Measurements from ENCODE around the gene IRF2BP1.
"Not testable (repeated sequence)": the region's sequence is repeated elsewhere in the genome, so short reads cannot be mapped to it uniquely, and the experiment has no call there.

Gene IRF2BP1

GRCh38 chr19:45900738-45901431 is 14.9 kb upstream of the IRF2BP1 start:
- no peak for TF ChIP-seq CTCF (IDR thresholded peaks at IDR 0.05)
- TF ChIP-seq ZFX (IDR thresholded peaks at IDR 0.05; ENCODE audit: borderline replicate concordance), result no peak
- H3K27ac ChIP-seq, result peak overlapping the region; percentile 43

GRCh38 chr19:45899919-45900589 is 14.1 kb upstream of the IRF2BP1 start:
- no peak overlapping the region; the same call in 1 of the 2 replicates for H3K27ac ChIP-seq
- TF ChIP-seq CTCF (IDR thresholded peaks at IDR 0.05), result no peak
- no peak for TF ChIP-seq ZFX (IDR thresholded peaks at IDR 0.05; ENCODE audit: borderline replicate concordance)

- no peak overlapping the region for H3K27ac ChIP-seq
Observed at GRCh38 chr19:45899253-45899652, 13.3 kb upstream of the IRF2BP1 start.

GRCh38 chr19:45897261-45897812 is 11.4 kb upstream of the IRF2BP1 start:
- H3K27ac ChIP-seq, result no peak overlapping the region
- no peak for TF ChIP-seq CTCF (IDR thresholded peaks at IDR 0.05)
- no peak for TF ChIP-seq ZFX (IDR thresholded peaks at IDR 0.05; ENCODE audit: borderline replicate concordance)

More at GRCh38 chr19:45899253-45899652, 13.3 kb upstream of the IRF2BP1 start:
- TF ChIP-seq CTCF (IDR thresholded peaks at IDR 0.05) (no peak), ZFX (IDR thresholded peaks at IDR 0.05; ENCODE audit: borderline replicate concordance) (no peak)

GRCh38 chr19:45895983-45896599 is 10.2 kb upstream of the IRF2BP1 start:
- not testable (repeated sequence) for H3K27ac ChIP-seq

- no peak overlapping the region for H3K27ac ChIP-seq
- TF ChIP-seq CTCF (IDR thresholded peaks at IDR 0.05) (no peak), ZFX (IDR thresholded peaks at IDR 0.05; ENCODE audit: borderline replicate concordance) (no peak)
Observed at GRCh38 chr19:45895519-45895972, 9.6 kb upstream of the IRF2BP1 start.

GRCh38 chr19:45890877-45891276 is 4.9 kb upstream of the IRF2BP1 start:
- H3K27ac ChIP-seq, result no peak overlapping the region
- TF ChIP-seq ZFX (IDR thresholded peaks at IDR 0.05; ENCODE audit: borderline replicate concordance) (no peak), CTCF (IDR thresholded peaks at IDR 0.05) (no peak)
